Peyer's patch (tissue), 4 donors: ENCODE measurements around the gene PTPRR.

Experiments
- POLR2A ChIP-seq, 2 donors: fragments of 450-650 bp; IDR thresholded peaks; one replicate each; pipeline ENCODE4 v1.5.1; 2017; ENCODE audit warnings: antibody characterized with exemption in 2 of 2, mild to moderate bottlenecking in 2 of 2, moderate library complexity in 2 of 2
- TF ChIP-seq, protein P1 (sequence below), 6 experiments: fragments of 450-650 bp in 4 of 6; fragments of 200-600 bp in 2 of 6; sonication (generic) in 1 of 6; IDR thresholded peaks; one replicate each; pipeline ENCODE4 v1.5.1; 2017 to 2019; ENCODE audit warnings: antibody characterized with exemption in 6 of 6, mild to moderate bottlenecking in 3 of 6, moderate library complexity in 1 of 6

DNA sequence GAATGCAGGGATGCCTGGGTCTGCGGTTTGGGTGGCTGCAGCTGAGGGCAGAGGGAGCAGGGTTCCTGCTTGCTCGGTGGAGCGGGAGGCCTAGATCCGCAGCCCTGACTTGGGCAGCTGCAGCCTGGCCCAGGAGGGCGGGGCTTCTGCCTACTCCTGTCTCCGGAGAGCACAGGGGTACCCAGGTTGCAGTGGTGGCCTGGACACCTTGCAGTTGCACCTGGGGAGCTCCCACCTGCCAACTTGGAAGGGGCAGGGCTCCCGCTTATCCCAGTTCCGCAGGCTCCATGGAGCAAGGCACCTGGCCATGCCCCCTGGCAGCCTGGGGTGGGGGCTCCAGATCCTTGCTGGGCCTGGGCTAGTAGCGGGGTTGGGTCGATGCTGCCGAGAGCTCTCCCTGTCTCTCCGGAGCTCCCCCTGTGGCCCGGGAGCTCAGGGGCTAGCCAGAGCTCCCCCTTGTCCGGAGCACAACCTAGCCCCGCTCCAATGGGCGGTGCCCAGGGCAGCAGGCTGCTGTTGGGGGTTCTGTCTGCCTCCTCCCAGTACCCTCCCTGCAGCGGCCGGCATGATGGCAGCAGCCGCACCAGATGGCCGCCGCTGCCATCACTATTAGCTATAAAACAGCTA, 136.4 kb downstream of the PTPRR start:
- no peak for TF ChIP-seq POLR2A (IDR thresholded peaks at IDR 0.05)
- TF ChIP-seq, protein P1, sequence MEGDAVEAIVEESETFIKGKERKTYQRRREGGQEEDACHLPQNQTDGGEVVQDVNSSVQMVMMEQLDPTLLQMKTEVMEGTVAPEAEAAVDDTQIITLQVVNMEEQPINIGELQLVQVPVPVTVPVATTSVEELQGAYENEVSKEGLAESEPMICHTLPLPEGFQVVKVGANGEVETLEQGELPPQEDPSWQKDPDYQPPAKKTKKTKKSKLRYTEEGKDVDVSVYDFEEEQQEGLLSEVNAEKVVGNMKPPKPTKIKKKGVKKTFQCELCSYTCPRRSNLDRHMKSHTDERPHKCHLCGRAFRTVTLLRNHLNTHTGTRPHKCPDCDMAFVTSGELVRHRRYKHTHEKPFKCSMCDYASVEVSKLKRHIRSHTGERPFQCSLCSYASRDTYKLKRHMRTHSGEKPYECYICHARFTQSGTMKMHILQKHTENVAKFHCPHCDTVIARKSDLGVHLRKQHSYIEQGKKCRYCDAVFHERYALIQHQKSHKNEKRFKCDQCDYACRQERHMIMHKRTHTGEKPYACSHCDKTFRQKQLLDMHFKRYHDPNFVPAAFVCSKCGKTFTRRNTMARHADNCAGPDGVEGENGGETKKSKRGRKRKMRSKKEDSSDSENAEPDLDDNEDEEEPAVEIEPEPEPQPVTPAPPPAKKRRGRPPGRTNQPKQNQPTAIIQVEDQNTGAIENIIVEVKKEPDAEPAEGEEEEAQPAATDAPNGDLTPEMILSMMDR (IDR thresholded peaks at IDR 0.05): no peak
